Testis (tissue), 3 donors: ENCODE data around the gene ARHGAP30. TPM values are rescaled to one million over a fixed set of nuclear protein-coding genes. Genes with fewer than 3 reads are reported as not detected.

Experiments
- DNase-seq: peaks from one replicate; pipeline ENCODE4 v3.0.0-alpha.2; 2019
- H3K27ac ChIP-seq, 2 donors: fragments of 200-600 bp; sonication (generic); one replicate each; pipeline ENCODE4 v1.5.1; 2019
- H3K27me3 ChIP-seq: fragments of 200-600 bp; sonication (generic); one replicate; pipeline ENCODE4 v1.5.1; 2019
- H3K36me3 ChIP-seq: fragments of 200-600 bp; sonication (generic); one replicate; pipeline ENCODE4 v1.5.1; 2017; ENCODE audit warnings: low read depth; ENCODE audit errors: missing control alignments
- H3K4me1 ChIP-seq: fragments of 200-600 bp; sonication (generic); one replicate; pipeline ENCODE4 v1.5.1; 2019
- H3K4me3 ChIP-seq, 2 donors: fragments of 200-600 bp; sonication (generic); one replicate each; pipeline ENCODE4 v1.5.1; 2017 to 2019
- H3K9me3 ChIP-seq: fragments of 200-600 bp; sonication (generic); one replicate; pipeline ENCODE4 v1.5.1; 2017
- POLR2A ChIP-seq: fragments of 450-650 bp; IDR thresholded peaks from one replicate; pipeline ENCODE4 v1.6.1; 2017; ENCODE audit warnings: antibody characterized with exemption, mild to moderate bottlenecking, moderate library complexity
- WGBS, 2 donors: methylation state at CpG; one replicate each; pipeline ENCODE4 v1.1.5; 2018; 5-methylcytosine and 5-hydroxymethylcytosine counted together
- intact Hi-C: fragments of 100-400 bp; cut with DNase I; formaldehyde crosslinking; loops from one replicate; pipeline ENCODE4 v1.15.1; 2023; ENCODE audit warnings: low total_unique reads
- polyA plus RNA-seq: library from polyadenylated mRNA; stranded (reverse); fragments of 350-450 nt; fragmentation: Illumina TruSeq; extraction: RNeasy Lipid Tissue Mini Kit (QIAGEN cat#74804); gene quantifications from one replicate; pipeline ENCODE4 v1.2.3, GENCODE V29; 2014; ENCODE audit warnings: low read depth, low replicate concordance; ENCODE audit not compliant: insufficient read depth
- total RNA-seq, 2 donors: library from RNA; depleted of rRNA; stranded (reverse); fragments of >200 nt; gene quantifications; one replicate each; pipeline ENCODE4 v1.2.3, GENCODE V29; 2016
- TF ChIP-seq, protein P1 (sequence below), 3 experiments: fragments of 450-650 bp in 2 of 3; fragments of 200-600 bp in 1 of 3; sonication (generic) in 1 of 3; IDR thresholded peaks; one replicate each; pipeline ENCODE4 v1.5.1; 2016 to 2019; ENCODE audit warnings: antibody characterized with exemption in 3 of 3, mild to moderate bottlenecking in 2 of 3, moderate library complexity in 1 of 3

Gene ARHGAP30
- total and polyA plus RNA-seq, 3 donors from 2014 or later = 0.79 to 5.4 (median 1.6) TPM

DNA sequence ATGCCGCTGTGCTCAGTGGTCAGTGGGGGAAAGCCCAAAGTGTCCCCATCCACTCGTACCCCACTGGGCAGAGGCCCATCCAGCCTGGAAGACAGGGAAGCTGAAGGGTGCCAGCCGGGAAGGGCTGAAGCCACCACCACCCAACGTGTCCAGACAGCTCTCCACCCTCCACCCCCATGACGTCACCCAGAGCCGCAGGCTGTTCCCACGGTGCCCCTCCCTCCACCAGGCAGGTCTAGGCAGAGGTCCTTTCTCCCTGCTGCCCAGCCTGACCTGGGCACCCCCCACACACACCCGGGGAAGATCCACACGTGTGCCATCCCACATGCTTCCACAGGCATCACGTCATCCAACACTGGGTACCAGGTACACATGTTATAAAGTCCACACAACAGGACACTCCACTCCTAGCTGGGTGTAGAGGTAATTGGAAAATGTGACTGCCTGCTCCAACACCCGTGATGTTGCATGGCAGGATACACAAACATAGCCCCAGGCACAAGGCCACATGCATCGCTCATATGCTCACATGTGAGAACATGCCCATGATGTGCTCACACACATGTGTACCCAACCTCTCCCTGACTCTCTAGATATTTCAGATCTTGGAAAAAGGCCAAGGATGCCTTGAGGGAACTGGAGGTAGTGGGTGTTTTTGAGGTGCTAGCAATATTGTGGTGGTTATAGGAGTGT lies 5.1 kb upstream of the ARHGAP30 start:
- Histone ChIP-seq H3K27me3 (no peaks in the 10 kb centered on the region), H3K27ac (no peak overlapping the region), H3K36me3 (no peaks in the 10 kb centered on the region), H3K4me1 (no peaks in the 10 kb centered on the region), H3K4me3 (no peak overlapping the region), H3K9me3 (no peaks in the 10 kb centered on the region)
- TF ChIP-seq, protein P1, sequence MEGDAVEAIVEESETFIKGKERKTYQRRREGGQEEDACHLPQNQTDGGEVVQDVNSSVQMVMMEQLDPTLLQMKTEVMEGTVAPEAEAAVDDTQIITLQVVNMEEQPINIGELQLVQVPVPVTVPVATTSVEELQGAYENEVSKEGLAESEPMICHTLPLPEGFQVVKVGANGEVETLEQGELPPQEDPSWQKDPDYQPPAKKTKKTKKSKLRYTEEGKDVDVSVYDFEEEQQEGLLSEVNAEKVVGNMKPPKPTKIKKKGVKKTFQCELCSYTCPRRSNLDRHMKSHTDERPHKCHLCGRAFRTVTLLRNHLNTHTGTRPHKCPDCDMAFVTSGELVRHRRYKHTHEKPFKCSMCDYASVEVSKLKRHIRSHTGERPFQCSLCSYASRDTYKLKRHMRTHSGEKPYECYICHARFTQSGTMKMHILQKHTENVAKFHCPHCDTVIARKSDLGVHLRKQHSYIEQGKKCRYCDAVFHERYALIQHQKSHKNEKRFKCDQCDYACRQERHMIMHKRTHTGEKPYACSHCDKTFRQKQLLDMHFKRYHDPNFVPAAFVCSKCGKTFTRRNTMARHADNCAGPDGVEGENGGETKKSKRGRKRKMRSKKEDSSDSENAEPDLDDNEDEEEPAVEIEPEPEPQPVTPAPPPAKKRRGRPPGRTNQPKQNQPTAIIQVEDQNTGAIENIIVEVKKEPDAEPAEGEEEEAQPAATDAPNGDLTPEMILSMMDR (IDR thresholded peaks at IDR 0.05) = no peak
- TF ChIP-seq POLR2A = no peak
- DNase-seq = no peak
- 78 to 84% methylated on average over 11 to 12 of the region's 12 CpGs for WGBS, 2 donors
- intact Hi-C loops = no loop called here

DNA sequence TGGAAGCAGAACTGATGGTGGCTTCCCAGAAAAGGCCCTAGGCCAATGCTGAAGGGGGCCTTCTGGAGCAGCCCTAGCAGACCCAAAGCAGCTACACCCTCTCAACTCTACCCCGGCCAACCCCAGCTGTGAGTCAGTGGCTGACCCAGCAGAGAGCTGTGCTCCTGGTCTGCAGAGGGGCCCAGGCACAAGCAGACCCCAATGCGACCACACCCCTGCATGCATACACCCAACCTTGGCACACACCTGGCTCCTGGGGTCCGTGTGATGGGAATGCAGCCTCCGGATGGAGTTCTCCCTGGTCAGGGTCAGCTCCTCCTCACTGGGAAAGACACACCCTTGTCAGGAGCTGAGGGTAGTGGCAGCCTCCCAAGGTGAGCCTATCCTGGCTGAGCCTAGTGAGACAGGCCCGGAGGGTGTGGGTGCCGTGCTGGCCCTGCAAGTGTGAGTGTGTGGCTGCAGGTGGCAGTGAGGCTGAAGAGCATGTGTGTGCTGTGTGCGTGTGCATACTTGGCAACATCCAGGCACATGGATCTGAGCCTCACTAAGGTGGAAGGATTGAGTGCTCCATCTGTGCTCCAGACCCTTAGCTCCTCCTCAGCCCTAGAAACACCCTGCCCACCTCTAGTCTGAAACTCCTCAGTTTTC lies 3.9 kb upstream of the ARHGAP30 start:
- Histone ChIP-seq H3K4me1 (no peaks in the 10 kb centered on the region), H3K4me3 (no peak overlapping the region), H3K27me3 (no peaks in the 10 kb centered on the region), H3K36me3 (no peaks in the 10 kb centered on the region), H3K9me3 (no peaks in the 10 kb centered on the region), H3K27ac (no peak overlapping the region)
- WGBS, 2 donors = 0 to 83% methylated on average over 1 to 7 of the region's 7 CpGs
- TF ChIP-seq POLR2A = no peak
- TF ChIP-seq, protein P1 (IDR thresholded peaks at IDR 0.05) = no peak
- intact Hi-C loops = no loop called here
- no peak for DNase-seq

DNA sequence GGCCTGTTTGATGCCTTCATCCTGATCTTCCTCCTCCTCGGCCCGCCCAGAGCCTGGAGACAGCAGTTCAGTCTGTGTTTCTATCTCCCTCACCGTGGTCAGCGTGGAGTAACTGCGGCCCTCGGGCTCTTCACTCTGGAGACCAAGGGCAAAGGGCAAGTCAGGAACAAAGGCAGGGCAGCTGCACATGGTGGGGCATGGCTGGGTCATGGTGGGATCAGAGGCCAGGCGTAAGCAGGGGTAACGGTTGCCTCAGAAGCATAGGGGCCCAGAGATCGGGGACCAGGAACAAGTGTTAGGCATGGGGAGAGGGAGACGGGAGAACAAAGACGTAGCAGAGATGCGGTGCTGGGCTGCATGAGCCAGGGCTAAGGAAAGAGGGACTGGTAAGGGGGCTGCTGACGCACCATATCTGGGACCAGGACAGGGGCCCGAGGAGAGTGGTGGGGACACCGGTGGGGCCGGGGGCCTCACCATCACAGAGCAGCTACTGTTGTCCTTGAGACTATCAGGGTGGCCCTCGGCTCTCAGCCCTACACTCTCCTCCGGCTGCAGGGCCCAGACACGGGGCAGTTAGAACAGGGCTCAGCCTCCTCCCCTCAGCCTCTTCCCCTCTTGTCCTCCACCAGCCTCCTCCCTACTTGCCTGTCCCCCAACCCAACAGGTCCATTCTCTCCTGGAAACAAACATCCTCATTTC lies 3.2 kb upstream of the ARHGAP30 start:
- intact Hi-C loops = no loop called here

DNA sequence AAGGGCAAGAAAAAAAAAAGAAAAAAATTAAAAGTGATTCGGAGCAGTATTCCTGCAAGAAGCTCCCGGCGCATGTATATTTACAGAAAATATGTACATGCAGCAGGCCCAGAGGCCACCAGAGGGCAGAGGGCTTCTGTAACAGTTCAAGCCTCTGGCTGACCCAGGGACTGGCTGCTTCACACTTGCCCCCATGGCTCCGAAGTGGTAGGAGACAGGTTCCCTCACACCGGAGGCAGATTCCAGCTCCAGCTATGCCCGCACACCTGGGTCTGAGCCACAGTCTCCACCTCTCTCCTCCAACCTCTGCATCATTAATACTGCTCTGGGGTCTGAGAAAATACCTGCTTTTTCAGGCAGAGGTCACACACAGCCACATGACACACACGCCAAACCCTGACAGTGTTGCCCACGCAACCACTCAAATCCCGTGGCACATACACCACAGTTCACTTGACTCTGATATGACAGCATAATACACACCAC lies 2.2 kb upstream of the ARHGAP30 start:
- intact Hi-C loops = no loop called here
- Histone ChIP-seq H3K4me1 (no peaks in the 10 kb centered on the region), H3K9me3 (no peaks in the 10 kb centered on the region), H3K4me3 (no peak overlapping the region), H3K36me3 (no peaks in the 10 kb centered on the region), H3K27ac (no peak overlapping the region), H3K27me3 (no peaks in the 10 kb centered on the region)
- DNase-seq = peak; percentile 76
- 69 to 83% methylated on average over 9 of the region's 9 CpGs for WGBS, 2 donors
- no peak for TF ChIP-seq POLR2A
- TF ChIP-seq, protein P1 (IDR thresholded peaks at IDR 0.05) = peak; percentile 12 to 45 (median 22)

More for the DNA sequence above, 3.2 kb upstream of the ARHGAP30 start:
- WGBS, 2 donors = 85 to 88% methylated on average over 19 of the region's 19 CpGs
- Histone ChIP-seq H3K4me3 (no peak overlapping the region), H3K27ac (no peak overlapping the region), H3K9me3 (no peaks in the 10 kb centered on the region), H3K27me3 (no peaks in the 10 kb centered on the region), H3K36me3 (no peaks in the 10 kb centered on the region), H3K4me1 (no peaks in the 10 kb centered on the region)
- no peak for DNase-seq
- TF ChIP-seq, protein P1 (IDR thresholded peaks at IDR 0.05) = no peak
- no peak for TF ChIP-seq POLR2A
